Astrocyte of the hippocampus (primary cell): ENCODE data around the gene MAPT.

ENCODE experiments used
- DNase-seq: peaks from one replicate; pipeline ENCODE4 v3.0.0; 2011; ENCODE audit warnings: low read depth, low spot score

Gene MAPT

DNA sequence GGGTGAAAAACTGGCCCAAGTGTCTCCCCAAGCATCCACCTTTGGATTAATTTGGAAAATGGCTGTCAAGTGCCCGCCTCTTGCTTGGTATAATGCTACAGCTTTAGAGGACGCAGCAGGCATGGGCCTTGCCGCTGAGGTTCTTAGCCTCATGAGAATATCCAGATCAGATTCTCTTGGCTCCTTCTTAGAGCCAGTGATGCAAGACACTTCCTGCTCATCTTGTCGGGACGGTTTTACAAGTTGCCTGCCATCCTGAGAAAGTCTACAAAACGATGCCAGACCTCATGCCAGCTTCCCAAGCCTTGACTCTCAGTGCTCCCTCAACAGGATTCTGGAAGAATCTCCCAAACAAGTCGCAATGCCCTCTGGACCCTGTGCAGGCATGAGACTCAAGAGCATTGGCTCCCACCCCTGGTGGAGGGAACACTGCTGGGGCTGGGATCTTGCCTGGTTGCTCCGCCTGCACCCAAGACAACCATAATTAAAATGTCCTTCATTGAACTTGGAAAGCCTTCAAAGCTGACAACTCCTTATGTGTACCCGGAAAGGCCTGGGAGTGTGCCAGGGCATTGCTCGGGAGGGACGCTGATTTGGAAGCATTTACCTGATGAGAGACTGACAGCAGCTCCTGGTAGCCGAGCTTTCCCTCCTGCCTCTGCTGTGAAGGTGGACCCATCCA is 78.9 kb downstream of the MAPT start:
- DNase-seq, result no peak

- no peak for DNase-seq
These were observed 79.8 kb downstream of the MAPT start for GRCh38 chr17:45973946-45974859.

GRCh38 chr17:45974916-45975630 is 80.7 kb downstream of the MAPT start:
- DNase-seq, result no peak

- no peak for DNase-seq
These were observed 81.4 kb downstream of the MAPT start for GRCh38 chr17:45975640-45976295.

DNA sequence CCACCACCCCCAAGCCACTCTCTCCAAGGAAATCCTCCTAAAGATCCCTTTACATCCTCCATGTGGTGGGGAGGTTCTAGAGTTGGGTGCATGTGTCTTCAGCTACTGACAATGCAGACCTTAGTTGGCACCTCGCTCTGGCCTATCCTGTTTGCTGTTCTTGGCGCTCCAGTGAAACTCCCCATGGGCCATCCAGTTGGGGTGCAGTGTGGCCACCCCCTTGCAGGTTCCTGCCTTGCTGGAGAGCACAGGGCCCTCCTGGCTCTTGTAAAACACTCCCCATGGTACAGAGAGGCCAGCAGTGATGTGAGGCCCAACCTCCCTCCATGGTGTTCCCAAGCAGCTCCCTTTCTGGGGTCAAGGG is 82.0 kb downstream of the MAPT start:
- DNase-seq, result no peak

DNA sequence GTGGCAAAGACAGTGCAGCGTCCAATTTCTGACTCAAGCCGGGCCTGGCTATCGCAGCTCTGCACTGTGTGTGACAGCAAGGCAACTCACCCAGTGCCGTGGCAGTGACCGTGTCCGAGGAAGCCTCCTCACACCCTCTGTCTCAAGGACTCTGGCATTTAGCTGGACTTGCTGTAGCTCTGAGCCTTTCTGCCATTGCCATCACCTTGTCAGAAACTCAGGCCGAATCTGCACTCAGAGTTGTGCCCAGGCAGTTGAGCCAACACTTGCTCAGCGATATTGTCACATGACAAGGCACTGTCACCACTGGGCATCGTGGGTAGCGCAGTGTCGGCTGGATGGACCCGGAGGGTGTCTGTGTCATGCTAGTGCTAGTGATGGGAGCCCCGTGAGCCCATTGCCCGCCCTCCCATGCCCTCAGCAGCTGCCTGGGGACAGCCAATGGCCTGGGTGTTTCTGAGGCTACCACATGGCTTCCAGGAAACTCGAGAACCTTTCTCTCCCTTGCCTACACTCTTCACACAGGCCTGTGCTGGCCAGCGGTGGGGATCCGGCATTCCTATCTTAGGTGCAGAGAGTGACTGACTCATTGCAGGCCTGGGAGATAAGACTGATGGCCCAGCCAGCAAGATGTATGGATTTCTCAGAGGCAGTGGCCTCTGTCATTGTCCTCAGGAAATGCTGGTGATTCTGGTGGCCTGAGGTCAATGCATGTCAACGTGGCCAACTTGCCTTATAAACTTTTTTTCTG is 82.6 kb downstream of the MAPT start:
- peak; percentile 16 for DNase-seq

DNA sequence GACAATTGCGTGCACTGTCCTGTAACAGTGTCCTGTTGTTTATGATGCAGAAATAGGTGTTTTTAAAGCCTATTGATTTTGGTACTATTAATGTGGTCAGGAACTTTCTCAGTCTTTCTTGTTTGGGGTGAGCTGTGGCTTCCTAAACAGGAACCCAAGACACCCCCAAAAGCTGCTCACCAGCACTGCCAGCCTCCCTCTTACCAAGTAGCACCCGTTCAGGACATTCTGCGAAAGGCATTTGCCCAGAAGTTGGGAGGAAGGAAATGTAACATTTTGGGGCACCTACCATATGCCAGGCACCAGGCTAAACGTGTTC is 83.1 kb downstream of the MAPT start:
- DNase-seq, result no peak

DNA sequence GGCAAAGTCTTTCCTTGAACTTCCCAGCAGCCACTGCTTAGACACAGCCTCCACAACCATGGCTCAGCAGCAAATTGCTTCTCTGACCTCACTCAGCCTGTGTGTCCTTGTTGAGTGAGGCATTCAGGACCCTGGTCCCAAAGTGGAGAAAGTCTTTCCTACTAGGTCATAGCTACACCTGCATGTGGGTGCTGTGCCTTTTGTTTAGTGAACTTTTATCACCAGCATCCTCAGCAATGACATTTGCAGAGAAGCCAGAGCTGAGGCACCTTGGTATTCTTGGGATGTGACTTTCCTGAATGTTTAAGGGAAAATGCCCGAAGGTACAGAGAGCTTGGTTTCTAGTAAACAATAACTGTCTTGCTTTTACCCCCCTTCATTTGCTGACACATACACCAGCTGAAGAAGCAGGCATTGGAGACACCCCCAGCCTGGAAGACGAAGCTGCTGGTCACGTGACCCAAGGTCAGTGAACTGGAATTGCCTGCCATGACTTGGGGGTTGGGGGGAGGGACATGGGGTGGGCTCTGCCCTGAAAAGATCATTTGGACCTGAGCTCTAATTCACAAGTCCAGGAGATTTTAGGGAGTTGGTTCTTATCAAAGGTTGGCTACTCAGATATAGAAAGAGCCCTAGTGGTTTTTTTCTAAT is 83.7 kb downstream of the MAPT start:
- no peak for DNase-seq

DNA sequence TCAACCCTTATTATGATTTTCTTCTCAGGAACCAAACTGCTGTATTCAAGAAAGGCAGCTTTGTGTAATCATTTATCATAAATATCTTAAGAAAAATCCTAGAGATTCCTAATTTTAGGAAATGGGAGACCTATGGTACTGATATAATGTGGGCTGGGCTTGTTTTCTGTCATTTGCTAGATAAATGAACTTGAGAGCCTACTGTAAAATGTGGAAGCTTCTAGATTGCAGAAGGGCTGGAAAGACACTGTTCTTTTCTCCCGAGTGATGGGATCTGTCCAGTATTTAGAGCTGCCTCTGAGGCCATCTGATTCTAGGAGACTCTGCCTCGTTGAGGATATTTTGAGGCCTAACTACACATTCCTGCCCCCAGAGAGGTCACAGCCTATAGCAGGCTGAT is 84.8 kb downstream of the MAPT start:
- no peak for DNase-seq

GRCh38 chr17:45980855-45981254 is 86.5 kb downstream of the MAPT start:
- DNase-seq, result no peak

GRCh38 chr17:45981306-45981705 is 87.0 kb downstream of the MAPT start:
- DNase-seq, result no peak

DNA sequence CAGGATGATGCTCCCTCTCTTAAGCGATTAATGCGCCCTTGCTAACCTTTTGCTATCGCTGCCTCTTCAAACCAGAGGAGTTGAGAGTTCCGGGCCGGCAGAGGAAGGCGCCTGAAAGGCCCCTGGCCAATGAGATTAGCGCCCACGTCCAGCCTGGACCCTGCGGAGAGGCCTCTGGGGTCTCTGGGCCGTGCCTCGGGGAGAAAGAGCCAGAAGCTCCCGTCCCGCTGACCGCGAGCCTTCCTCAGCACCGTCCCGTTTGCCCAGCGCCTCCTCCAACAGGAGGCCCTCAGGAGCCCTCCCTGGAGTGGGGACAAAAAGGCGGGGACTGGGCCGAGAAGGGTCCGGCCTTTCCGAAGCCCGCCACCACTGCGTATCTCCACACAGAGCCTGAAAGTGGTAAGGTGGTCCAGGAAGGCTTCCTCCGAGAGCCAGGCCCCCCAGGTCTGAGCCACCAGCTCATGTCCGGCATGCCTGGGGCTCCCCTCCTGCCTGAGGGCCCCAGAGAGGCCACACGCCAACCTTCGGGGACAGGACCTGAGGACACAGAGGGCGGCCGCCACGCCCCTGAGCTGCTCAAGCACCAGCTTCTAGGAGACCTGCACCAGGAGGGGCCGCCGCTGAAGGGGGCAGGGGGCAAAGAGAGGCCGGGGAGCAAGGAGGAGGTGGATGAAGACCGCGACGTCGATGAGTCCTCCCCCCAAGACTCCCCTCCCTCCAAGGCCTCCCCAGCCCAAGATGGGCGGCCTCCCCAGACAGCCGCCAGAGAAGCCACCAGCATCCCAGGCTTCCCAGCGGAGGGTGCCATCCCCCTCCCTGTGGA is 88.6 kb downstream of the MAPT start:
- no peak for DNase-seq

- DNase-seq, result no peak
These were observed 89.4 kb downstream of the MAPT start for GRCh38 chr17:45983614-45984310.

DNA sequence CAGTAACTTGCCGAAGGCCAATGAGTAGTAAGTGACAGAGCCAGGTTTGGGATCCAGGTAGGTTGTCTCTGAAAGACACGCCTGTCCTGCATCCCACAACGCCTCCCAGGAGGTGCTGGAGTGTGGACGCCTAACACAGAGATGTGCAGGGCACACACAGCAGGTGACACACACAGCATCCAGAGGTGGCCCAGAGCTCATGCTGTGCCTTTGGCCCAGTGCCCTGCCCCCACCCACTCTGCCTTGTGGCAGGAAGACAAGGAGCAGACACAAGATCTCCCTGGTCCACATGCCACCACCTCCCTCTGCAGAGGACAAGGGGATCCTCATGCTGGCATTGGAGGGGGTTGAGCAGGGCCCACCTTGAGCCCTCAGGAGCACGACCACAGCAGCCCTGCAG is 90.0 kb downstream of the MAPT start:
- no peak for DNase-seq

DNA sequence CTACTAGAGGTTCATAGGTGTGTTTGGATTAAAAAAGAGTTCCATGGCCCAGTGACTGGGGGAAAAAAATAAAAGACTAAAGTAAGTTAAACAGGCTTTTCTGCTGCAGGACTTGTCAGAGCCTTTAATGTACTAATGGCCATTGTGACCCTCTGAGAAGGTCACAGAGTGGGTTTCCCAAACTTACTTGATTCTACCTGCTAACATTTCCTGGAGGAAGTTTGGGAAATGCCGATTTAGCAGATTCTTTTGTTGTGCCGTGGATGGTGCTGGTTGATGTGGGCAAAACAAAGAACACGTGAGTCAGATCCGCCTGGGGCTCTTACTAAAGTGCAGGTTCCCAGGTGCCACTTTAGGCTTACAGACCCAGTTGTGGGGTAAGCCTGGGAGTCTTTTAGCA is 91.1 kb downstream of the MAPT start:
- DNase-seq, result no peak

GRCh38 chr17:45986056-45986455 is 91.7 kb downstream of the MAPT start:
- no peak for DNase-seq

GRCh38 chr17:45987706-45988105 is 93.4 kb downstream of the MAPT start:
- no peak for DNase-seq

DNA sequence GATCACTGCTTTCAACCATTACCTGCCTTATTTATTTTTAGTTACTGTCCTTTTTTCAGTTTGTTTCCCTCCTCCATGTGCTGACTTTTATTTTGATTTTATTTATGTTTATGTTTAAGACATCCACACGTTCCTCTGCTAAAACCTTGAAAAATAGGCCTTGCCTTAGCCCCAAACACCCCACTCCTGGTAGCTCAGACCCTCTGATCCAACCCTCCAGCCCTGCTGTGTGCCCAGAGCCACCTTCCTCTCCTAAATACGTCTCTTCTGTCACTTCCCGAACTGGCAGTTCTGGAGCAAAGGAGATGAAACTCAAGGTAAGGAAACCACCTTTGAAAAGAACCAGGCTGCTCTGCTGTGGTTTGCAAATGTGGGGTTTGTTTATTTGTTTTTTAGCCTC is 95.4 kb downstream of the MAPT start:
- DNase-seq, result no peak

DNA sequence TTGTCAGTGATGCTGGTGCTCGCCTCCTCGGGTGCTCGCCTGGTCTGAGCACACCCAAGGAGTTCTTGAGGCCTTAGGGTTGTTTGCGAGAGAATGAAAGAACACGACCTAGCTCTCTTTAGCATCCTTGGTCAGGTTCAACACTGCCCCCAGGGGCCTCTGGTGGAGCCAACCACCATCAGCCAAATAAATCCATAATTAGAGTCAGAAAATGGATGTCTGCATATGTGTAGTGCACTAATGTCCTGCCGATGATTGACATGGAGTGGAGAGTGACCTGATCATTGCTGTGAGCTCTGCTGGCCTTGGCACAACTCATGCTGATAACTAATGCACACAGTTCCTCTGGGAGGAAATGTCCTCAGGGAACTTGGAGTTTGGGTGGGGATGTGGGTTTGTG is 96.5 kb downstream of the MAPT start:
- DNase-seq, result no peak
